BJ (cell line): ENCODE measurements around the gene PPIL6. TPM values are rescaled to one million over a fixed set of nuclear protein-coding genes. Genes with fewer than 3 reads are reported as not detected.

Source experiments
- CTCF ChIA-PET: fragments of 350-600 bp; formaldehyde crosslinking; extraction: SDS; loops from one replicate; lab custom pipeline; 2021; ENCODE audit warnings: antibody characterized with exemption, inconsistent platforms; lab: Yijun Ruan, JAX
- POLR2A ChIA-PET: fragments of 300-600 bp; sonication (Branson Sonifier 250); formaldehyde crosslinking; extraction: SDS; loops from one replicate; lab custom pipeline; 2021; ENCODE audit warnings: antibody characterized with exemption; lab: Charles Lee
- DNase-seq: peaks from one replicate; pipeline ENCODE4 v3.0.0-alpha.2; 2011; ENCODE audit warnings: low read depth
- H3K27me3 ChIP-seq: 2 replicates; pipeline ENCODE4 v1.6.0; 2011; ENCODE audit warnings: low read length; ENCODE audit not compliant: control insufficient read depth, insufficient read depth
- H3K36me3 ChIP-seq: 2 replicates; pipeline ENCODE4 v1.5.1; 2011; ENCODE audit warnings: low read length; ENCODE audit not compliant: control insufficient read depth, insufficient read depth
- H3K4me3 ChIP-seq: 2 replicates; pipeline ENCODE4 v1.5.1; 2011; ENCODE audit warnings: low read depth, mild to moderate bottlenecking, control low read depth, low read length
- polyA plus RNA-seq: library from polyadenylated mRNA; depleted of rRNA; stranded (reverse); fragments of >200 nt; gene quantifications from 2 replicates; pipeline ENCODE4 v1.2.3, GENCODE V29; 2011
- TF ChIP-seq, protein P1 (sequence below): IDR thresholded peaks from 2 replicates; pipeline ENCODE4 v1.5.1; 2011; ENCODE audit warnings: low read depth, mild to moderate bottlenecking, control low read depth, inconsistent platforms, low read length, moderate library complexity; ENCODE audit not compliant: insufficient read depth

Gene PPIL6
- polyA plus RNA-seq, 1 experiment: 0.48 TPM

DNA sequence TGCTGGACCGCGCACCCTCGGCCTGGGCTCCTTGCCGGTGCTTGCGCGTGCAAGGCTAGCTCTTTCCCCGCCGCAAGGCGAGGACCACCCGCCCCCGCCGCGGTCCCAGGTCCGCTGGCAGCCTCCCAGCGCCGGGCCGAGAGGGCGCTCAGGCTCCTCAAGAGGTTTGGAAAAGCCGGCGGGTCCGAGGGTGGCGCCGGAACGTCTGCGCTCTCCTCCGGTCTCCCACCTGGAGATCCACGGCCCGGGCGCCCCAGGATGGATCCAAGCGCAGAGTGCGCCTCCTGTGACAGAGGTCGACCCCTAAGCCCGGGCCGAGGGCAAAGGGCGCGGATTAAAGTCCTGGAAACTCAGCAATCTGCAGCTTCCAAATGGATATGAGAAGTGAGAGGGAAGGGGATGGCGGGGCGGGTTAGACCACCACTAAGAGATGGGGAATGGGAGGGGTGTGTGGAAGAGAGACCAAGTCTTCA lies 15.7 kb upstream of the PPIL6 start:
- peaks cover 11% of the 10 kb centered on the region for H3K36me3 ChIP-seq
- CTCF ChIA-PET: interaction anchor here (0.6 to 1.2 kb wide), 4 partner anchors 8 to 39 kb away, joined by 3 to 4 read pairs (median 4); no protein-coding TSS in a partner anchor
- H3K4me3 ChIP-seq: peak overlapping the region; percentile 92
- H3K27me3 ChIP-seq: no peaks in the 10 kb centered on the region
- no peak for DNase-seq
- POLR2A ChIA-PET: interaction anchor here (0.6 kb wide), 2 partner anchors 22 to 24 kb away, joined by 3 to 16 read pairs; no protein-coding TSS in a partner anchor
- TF ChIP-seq, protein P1, sequence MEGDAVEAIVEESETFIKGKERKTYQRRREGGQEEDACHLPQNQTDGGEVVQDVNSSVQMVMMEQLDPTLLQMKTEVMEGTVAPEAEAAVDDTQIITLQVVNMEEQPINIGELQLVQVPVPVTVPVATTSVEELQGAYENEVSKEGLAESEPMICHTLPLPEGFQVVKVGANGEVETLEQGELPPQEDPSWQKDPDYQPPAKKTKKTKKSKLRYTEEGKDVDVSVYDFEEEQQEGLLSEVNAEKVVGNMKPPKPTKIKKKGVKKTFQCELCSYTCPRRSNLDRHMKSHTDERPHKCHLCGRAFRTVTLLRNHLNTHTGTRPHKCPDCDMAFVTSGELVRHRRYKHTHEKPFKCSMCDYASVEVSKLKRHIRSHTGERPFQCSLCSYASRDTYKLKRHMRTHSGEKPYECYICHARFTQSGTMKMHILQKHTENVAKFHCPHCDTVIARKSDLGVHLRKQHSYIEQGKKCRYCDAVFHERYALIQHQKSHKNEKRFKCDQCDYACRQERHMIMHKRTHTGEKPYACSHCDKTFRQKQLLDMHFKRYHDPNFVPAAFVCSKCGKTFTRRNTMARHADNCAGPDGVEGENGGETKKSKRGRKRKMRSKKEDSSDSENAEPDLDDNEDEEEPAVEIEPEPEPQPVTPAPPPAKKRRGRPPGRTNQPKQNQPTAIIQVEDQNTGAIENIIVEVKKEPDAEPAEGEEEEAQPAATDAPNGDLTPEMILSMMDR: no peak

DNA sequence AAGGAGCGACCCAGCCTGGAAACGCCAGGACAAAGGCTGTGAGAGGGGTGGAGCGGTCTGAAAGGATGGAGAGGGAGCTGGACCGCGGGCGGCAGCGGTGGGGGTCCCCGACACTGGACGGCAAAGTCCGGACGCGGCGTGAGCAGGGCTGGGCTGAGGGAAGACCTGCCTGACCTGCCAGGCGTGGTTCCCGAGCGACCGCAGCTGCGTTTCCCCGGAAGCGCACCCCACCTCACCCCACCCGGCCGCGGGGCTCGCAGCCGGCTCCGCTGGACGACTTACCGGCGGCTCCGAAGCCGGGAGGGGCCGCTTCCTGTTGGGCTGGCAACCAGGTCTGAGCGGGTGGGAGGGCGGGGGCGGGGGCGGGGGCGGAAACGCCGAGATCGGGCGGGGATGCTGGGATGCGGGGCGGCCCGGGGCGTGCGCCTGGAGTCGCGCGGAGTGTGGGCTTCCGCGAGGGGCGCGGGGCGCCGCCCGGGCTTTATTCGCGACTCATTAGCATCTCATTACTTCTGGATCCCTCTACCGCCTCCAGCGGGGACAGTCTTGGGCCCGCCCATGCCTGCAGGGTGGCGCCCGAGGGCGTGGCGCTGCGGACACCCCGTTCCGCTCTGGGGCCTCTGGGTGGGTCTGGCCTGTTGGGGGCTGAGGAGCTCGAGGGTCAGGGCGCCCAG lies 15.1 kb upstream of the PPIL6 start, which contains the start of gene MICAL1:
Gene MICAL1 (minus strand): TSS at position 336 of the 674 bp plus-strand sequence. CDS start 1,576 bp downstream, outside the sequence.
- H3K4me3 ChIP-seq: peak within 1 kb of the TSS; percentile 92
- CTCF ChIA-PET: interaction anchor here (0.6 to 1.2 kb wide), 4 partner anchors 9 to 39 kb away, joined by 3 to 4 read pairs (median 4); no protein-coding TSS in a partner anchor
- TF ChIP-seq, protein P1: peak; percentile 54
- no peak for DNase-seq
- H3K36me3 ChIP-seq: peaks cover 11% of the 10 kb centered on the region
- no peaks in the 10 kb centered on the region for H3K27me3 ChIP-seq
- POLR2A ChIA-PET: interaction anchor here (0.5 to 0.6 kb wide), 3 partner anchors 15 to 73 kb away, joined by 4 to 16 read pairs (median 8); partner anchors contain the start of genes CD164, PPIL6 and SMPD2

DNA sequence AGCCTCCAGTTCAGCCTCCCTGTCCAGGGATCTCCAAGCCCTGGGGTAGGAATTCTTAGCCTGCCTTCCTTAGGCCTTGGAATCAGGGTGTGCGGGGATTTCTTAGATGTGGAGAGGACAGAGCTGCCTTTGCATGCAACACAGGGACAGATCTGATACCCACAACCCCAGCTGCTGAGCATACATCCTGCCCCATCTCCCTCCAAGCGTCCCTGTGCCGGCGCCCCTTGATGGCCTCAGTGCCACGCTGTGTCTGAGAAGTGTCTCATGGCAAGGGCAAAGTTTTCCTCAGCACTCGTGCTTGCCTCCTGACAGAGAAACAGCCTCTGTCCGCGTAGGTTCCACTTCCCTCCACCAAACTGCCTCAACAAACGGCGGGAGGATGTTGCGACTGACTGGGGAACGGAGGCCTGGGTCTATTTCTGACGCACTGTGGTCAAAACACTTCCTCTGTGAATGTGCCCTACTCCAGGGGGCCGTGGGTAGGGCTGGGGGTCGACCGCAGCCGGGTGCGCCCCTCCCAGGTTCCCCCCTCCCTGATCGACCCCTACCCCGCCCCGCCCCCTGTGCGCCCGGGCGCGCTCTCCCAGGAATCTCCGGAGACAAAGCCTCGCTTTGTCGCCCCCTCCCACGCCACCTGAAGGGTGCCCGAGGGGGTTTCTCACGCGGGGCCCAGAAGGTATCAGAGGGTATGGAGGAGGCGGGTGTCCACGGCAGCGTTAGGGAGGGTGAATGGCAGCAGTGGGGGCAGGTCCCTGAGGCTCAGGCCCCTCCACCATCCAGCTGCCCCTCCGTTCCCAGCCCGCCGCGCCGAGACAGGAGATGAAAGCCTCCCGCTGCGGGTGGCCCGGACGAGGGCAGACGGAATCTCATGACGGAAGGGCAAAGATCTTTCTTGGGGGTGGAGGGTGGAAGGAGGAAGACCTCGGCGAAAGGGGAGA lies 14.3 kb upstream of the PPIL6 start:
- TF ChIP-seq, protein P1: no peak
- ChIA-PET CTCF (interaction anchor here (1.2 to 1.5 kb wide), 3 partner anchors 10 to 14 kb away, joined by 5 to 7 read pairs (median 6); partner anchors contain the start of genes PPIL6 and SMPD2), POLR2A (interaction anchor here (0.6 kb wide), 2 partner anchors 72 to 239 kb away, joined by 4 to 8 read pairs; partner anchors contain the start of gene CD164)
- H3K36me3 ChIP-seq: peaks cover 13% of the 10 kb centered on the region
- no peak for DNase-seq
- H3K4me3 ChIP-seq: peak overlapping the region; percentile 92
- H3K27me3 ChIP-seq: no peaks in the 10 kb centered on the region

DNA sequence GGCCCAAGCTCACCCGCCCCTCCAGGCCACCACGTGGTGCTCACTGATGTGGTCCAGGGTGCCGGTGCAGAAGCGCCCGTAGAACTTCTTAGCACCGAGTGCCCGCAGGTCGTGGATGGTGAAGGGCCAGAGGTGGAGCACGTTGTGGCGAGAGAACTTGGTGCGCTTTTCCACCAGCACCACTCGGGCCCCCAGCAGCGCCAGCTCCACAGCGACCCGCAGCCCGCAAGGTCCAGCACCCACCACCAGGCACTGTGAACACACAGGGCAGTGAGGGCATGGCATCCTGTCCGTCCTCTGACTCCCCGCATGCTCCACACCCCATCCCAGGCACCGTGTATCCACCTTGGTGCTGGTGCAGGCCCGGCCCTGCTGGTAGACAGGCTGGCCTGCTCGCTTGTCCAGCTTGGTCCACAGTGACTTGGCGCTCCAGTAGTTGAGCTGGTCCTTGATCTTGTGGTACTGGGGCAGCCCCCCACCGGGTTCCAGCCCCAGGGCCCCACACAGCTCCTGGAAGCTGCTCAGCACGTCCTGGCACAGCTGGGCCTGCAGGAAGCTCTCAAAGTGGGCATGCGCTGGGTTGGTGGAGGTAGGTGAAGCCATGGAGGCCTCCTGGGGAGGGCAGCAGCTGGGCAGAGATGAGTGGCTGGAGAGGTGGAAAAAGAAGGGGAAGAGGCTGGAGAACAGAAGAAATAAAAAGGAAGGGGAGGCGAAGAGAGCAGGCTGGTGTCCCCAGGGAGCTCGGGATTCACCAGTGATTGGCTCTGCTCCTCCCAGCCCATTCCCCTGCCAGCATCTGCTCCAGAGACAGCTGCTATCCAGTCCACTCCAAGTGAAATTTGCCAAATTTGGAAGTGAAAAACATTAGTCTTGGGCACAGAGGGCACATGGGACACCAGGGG lies 13.4 kb upstream of the PPIL6 start:
- Histone ChIP-seq H3K27me3 (no peaks in the 10 kb centered on the region), H3K36me3 (peaks cover 19% of the 10 kb centered on the region), H3K4me3 (peak overlapping the region; percentile 92)
- no peak for DNase-seq
- ChIA-PET CTCF (interaction anchor here (0.5 to 1.5 kb wide), 6 partner anchors 9 to 613 kb away, joined by 3 to 7 read pairs (median 4); partner anchors contain the start of genes PPIL6 and SMPD2), POLR2A (no interaction called here)
- TF ChIP-seq, protein P1: no peak
